ENCODE data around the gene LSM11. TPM values are rescaled to one million over a fixed set of nuclear protein-coding genes. Genes with fewer than 3 reads are reported as not detected.
"Not testable (repeated sequence)": the region's sequence is repeated elsewhere in the genome, so short reads cannot be mapped to it uniquely, and the experiment has no call there.

Gene LSM11
- total RNA-seq, 1 donor from 2014 or later: 3.0 TPM

DNA sequence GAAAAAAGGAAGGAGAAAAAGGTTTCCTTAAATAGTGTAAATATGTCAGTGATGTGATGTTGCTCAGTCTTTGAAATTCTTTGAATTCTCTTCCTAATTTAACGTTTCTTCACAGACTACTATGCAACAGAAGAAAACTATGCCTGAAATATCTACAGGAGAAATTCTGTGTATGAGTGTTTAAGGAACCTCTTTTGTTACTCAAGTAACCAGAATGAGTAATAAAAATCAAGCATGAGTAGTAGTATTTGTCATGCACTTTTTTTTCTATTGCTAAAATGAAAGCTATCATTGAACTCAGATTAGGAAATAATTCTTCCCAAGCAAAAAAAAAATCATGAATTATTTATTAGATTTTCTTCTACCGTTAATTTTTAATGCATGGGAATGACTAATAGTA, 32.6 kb upstream of the LSM11 start:
- DNase-seq (ENCODE audit: low read depth): no peak
- TF ChIP-seq CTCF (conservative IDR thresholded peaks at IDR 0.05; ENCODE audit: low read depth, low read length): no peak
- H3K4me3 ChIP-seq (ENCODE audit: low read depth, low read length): no peak overlapping the region

DNA sequence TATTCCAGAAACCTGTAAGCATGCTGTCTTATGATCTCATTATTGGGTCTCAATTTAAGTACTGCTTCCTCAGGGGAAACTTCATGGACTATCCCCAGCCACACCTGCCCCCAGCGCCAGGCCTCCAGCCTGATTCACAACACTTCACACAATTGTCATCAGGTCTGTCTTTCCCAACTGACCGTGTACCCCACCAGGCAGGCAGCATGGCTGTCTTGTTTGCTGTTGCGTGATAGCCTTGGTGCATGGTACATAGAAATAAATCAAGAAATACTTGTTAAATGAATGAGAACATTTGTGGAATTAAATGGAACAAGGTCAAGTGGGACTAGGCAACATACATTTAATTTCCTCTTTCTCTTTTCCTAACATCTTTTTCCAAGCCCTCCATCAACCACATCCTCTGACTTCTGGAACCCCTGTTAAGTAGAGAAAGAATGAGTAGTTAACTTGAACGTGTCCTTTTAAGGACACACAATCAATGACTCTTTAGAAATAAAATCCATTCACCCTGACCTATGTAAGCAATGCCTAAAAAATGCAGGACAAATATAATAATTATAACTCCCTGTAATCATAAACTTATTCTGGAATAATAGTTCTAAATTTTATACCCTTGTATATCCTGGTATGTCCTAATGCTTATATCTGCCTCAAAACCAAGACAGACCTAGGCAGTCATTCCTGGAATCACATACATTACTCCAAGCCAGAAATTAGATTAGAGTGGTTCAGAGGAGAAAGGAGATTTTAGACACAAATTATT, 29.5 kb upstream of the LSM11 start:
- H3K4me3 ChIP-seq (ENCODE audit: low read depth, low read length): no peak overlapping the region
- TF ChIP-seq CTCF (conservative IDR thresholded peaks at IDR 0.05; ENCODE audit: low read depth, low read length): no peak
- DNase-seq (ENCODE audit: low read depth): no peak

DNA sequence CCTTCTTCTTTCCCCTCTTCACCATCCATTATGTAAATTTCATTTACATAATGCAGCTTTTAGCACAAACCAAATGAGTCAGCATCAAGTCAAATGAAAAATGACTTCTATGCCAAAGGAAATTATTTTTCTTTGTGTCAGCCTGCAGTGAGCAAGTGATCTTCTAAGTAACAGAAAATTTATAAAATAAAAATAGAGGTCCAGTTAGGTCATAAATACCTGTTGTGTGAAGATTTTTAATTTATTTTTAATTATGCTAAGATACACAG, 29.0 kb upstream of the LSM11 start:
- H3K4me3 ChIP-seq (ENCODE audit: low read depth, low read length): no peak overlapping the region
- no peak for TF ChIP-seq CTCF (conservative IDR thresholded peaks at IDR 0.05; ENCODE audit: low read depth, low read length)
- DNase-seq (ENCODE audit: low read depth): no peak

GRCh38 chr5:157718519-157718918, 25.0 kb upstream of the LSM11 start:
- no peak for DNase-seq (ENCODE audit: low read depth)
- H3K4me3 ChIP-seq (ENCODE audit: low read depth, low read length): no peak overlapping the region
- TF ChIP-seq CTCF (conservative IDR thresholded peaks at IDR 0.05; ENCODE audit: low read depth, low read length): peak; percentile 67

- no peak for TF ChIP-seq CTCF (conservative IDR thresholded peaks at IDR 0.05; ENCODE audit: low read depth, low read length)
- no peak for DNase-seq (ENCODE audit: low read depth)
- no peak overlapping the region for H3K4me3 ChIP-seq (ENCODE audit: low read depth, low read length)
These were observed 24.3 kb upstream of the LSM11 start for GRCh38 chr5:157719245-157719644.

DNA sequence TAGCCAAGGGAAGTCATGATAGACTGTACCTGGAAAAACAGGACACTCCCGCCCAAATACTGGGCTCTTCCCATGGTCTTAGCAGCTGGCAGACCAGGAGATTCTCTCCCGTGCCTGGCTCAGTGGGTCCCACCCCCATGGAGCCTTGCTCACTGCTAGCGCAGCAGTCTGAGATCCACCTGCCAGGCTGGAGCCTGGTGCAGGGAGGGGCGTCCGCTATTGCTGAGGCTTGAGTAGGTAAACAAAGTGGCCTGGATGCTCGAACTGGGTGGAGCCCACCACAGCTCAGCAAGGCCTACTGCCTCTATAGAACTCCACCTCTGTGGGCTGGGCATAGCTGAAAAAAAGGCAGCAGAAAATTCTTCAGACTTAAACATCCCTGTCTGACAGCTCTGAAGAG, 22.4 kb upstream of the LSM11 start:
- DNase-seq (ENCODE audit: low read depth): no peak
- TF ChIP-seq CTCF (conservative IDR thresholded peaks at IDR 0.05; ENCODE audit: low read depth, low read length): no peak
- H3K4me3 ChIP-seq (ENCODE audit: low read depth, low read length): no peak overlapping the region

GRCh38 chr5:157722895-157723294, 20.6 kb upstream of the LSM11 start:
- not testable (repeated sequence) for DNase-seq (ENCODE audit: low read depth); H3K4me3 ChIP-seq (ENCODE audit: low read depth, low read length)

- not testable (repeated sequence) for DNase-seq (ENCODE audit: low read depth); H3K4me3 ChIP-seq (ENCODE audit: low read depth, low read length)
These were observed 16.9 kb upstream of the LSM11 start for GRCh38 chr5:157726607-157727006.

DNA sequence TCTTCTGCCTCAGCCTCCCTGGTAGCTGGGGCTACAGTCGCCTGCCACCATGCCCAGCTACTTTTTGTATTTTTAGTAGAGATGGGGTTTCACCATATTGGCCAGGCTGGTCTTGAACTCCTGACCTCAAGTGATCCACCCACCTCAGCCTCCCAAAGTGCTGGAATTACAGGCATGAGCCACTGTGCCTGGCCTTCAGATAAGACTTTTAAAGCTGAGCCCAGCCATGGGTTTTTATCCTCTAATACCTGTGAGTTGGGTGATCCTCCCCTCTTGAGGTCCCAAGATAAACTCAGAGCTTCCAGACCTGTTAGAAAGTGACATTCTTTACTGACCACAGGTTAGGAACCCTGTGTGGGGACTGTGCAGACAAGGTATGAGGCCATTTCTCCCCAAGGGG, 15.7 kb upstream of the LSM11 start:
- H3K4me3 ChIP-seq (ENCODE audit: low read depth, low read length); DNase-seq (ENCODE audit: low read depth): not testable (repeated sequence)

All from epithelial cell of proximal tubule (primary cell).